ENCODE data around the gene WASF2. TPM values are rescaled to one million over a fixed set of nuclear protein-coding genes. Genes with fewer than 3 reads are reported as not detected.

Gene WASF2
- total RNA-seq, 1 experiment from 2014 or later, result 65.9 TPM

- Histone ChIP-seq H3K9ac (ENCODE audit: extremely low read depth, insufficient read length, low read length) (no peak overlapping the region), H3T11ph (ENCODE audit: low read length) (no peak overlapping the region), H3K18ac (ENCODE audit: insufficient read length, low read depth, low read length) (no peak overlapping the region), H3K56ac (ENCODE audit: insufficient read length, low read depth, low read length) (no peak overlapping the region), H3K4ac (ENCODE audit: low read depth, low read length) (no peak overlapping the region), H2BK20ac (ENCODE audit: low read depth, low read length, poor library complexity, severe bottlenecking) (no peak overlapping the region), H2AK5ac (ENCODE audit: insufficient read length, low read length) (no peak overlapping the region), H4K20me1 (ENCODE audit: control insufficient read depth, insufficient read depth, insufficient read length) (no peaks in the 10 kb centered on the region), H3K79me2 (ENCODE audit: insufficient read depth, low read length) (no peaks in the 10 kb centered on the region), H3K4me2 (ENCODE audit: insufficient read depth, insufficient read length, low read length) (peak overlapping the region; percentile 17), H3K27ac (ENCODE audit: insufficient read length, low read depth, low read length) (no peak overlapping the region), H3K14ac (ENCODE audit: insufficient read depth, low read length) (no peak overlapping the region), H4K5ac (ENCODE audit: insufficient read length, low read depth, low read length) (no peak overlapping the region), H3K4me1 (ENCODE audit: insufficient read depth, low read length) (0 out of 2 replicates have a peak, but pooled peaks cover 2% of the 10 kb centered on the region), H2BK15ac (ENCODE audit: low read depth, low read length) (no peak overlapping the region), H2BK12ac (ENCODE audit: insufficient read length, low read depth, low read length) (no peak overlapping the region), H4K91ac (ENCODE audit: insufficient read length, low read depth, low read length) (no peak overlapping the region), H2AFZ (ENCODE audit: low read length) (no peak overlapping the region), H3K9me3 (ENCODE audit: control insufficient read depth, low read depth, low read length) (no peaks in the 10 kb centered on the region), H4K8ac (replicated peaks; ENCODE audit: insufficient read length, low read depth, low read length) (no peak overlapping the region), H3K79me1 (ENCODE audit: insufficient read depth, low read depth, low read length, poor library complexity, severe bottlenecking) (no peaks in the 10 kb centered on the region), H2BK5ac (ENCODE audit: insufficient read length, low read length) (no peak overlapping the region), H3K23ac (ENCODE audit: insufficient read length, low read depth, low read length) (no peak overlapping the region), H3K27me3 (ENCODE audit: insufficient read depth, low read length) (no peaks in the 10 kb centered on the region), H2BK120ac (ENCODE audit: low read depth, low read length, poor library complexity, severe bottlenecking) (no peak overlapping the region), H3K23me2 (ENCODE audit: insufficient read length, low read depth, low read length, poor library complexity, severe bottlenecking) (no peaks in the 10 kb centered on the region)
- Mint-ChIP-seq H3K4me1 (peaks cover 17 to 22% of the 10 kb centered on the region in 2 experiments), H3K27ac (peak overlapping the region; percentile 61 to 90 (median 87)), H3K4me3 (peak overlapping the region in 1 of 2 experiments; percentile 33; a peak in 2 of 5 replicates), H3K27me3 (ENCODE audit: low read depth) (no peaks in the 10 kb centered on the region), H3K9me3 (no peaks in the 10 kb centered on the region), H3K36me3 (ENCODE audit: insufficient read depth in 1 of 3, low read depth in 3 of 3) (peaks cover 25 to 42% (median 41%) of the 10 kb centered on the region in 3 experiments; a peak in 6 of 7 replicates)
- 100% methylated on average over 1 of the region's 14 CpGs for WGBS (ENCODE audit: extremely low coverage, insufficient read length, low lambda C conversion rate)
- no peak for TF ChIP-seq CTCF (conservative IDR thresholded peaks at IDR 0.05)
- no peak for DNase-seq
Observed at GRCh38 chr1:27418326-27419185, 71.4 kb downstream of the WASF2 start.
